ENCODE results near the gene SHB.

DNA sequence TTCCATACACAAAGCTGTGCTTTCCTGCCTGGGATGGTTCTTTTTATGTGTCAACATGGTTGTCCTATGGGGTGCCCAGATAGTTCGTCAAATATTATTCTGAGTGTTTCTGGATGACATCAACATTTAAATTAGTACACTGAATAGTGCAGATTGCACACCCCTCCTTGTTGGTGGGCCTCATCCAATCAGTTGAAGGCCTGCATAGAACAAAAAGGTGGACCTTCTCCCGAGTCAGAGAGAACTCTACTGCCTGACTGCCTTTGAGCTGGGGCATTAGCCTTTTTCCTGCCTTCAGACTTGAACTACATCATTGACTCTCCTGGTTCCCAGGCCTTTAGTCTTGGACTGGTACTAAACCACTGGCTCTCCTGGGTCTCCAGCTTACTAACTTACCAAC is 80.4 kb downstream of the SHB start:
- no peak for TF ChIP-seq POLR2A (IDR thresholded peaks at IDR 0.05)
- TF ChIP-seq, protein P1, sequence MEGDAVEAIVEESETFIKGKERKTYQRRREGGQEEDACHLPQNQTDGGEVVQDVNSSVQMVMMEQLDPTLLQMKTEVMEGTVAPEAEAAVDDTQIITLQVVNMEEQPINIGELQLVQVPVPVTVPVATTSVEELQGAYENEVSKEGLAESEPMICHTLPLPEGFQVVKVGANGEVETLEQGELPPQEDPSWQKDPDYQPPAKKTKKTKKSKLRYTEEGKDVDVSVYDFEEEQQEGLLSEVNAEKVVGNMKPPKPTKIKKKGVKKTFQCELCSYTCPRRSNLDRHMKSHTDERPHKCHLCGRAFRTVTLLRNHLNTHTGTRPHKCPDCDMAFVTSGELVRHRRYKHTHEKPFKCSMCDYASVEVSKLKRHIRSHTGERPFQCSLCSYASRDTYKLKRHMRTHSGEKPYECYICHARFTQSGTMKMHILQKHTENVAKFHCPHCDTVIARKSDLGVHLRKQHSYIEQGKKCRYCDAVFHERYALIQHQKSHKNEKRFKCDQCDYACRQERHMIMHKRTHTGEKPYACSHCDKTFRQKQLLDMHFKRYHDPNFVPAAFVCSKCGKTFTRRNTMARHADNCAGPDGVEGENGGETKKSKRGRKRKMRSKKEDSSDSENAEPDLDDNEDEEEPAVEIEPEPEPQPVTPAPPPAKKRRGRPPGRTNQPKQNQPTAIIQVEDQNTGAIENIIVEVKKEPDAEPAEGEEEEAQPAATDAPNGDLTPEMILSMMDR (IDR thresholded peaks at IDR 0.05): no peak
